HG02588 (cell line): ENCODE measurements around the gene TTLL12.
A peak's percentile ranks its signal among the peaks of the same experiment; 100 is the strongest.

Experiments
- ATAC-seq: cut with Tn5 transposase; IDR thresholded peaks from one replicate; pipeline ENCODE4 v1.9.1; 2021; ENCODE audit warnings: mild to moderate bottlenecking, moderate library complexity; ENCODE audit not compliant: unreplicated experiment

TTLL12 gene

DNA sequence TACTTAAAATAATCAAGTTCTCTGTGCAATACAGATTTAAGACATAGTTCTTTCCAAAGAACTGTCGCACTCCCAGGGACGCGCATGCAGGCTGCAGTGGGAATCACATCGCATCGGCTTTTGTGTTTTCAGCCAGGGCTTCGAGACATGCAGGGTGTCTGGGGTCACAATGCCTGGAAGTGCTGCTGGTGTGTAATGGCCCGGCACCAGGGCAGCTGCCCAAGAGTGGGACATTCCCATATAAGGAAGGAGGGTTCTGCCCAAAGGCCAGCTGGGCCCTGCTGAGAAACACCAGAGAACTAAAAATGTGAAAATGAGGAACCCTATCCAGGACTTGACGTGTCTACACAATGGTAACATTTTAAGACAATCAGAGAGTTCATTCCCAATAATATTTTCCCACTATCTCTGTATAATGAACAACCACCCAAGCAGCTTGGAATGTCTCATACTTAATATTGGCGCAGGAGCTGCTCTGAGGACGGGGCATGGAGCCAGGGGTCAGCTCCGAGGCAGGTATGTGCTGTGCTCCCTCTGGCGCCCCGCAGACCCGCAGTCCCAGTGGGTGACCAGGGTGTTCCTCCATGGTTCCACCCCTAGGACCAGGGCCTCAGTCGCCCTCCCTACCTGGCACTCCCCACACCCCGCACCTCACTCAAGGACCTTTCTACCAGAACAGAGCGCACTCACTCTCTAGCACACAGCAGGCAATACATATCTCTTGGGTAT, 55.0 kb downstream of the TTLL12 start:
- ATAC-seq: no peak

DNA sequence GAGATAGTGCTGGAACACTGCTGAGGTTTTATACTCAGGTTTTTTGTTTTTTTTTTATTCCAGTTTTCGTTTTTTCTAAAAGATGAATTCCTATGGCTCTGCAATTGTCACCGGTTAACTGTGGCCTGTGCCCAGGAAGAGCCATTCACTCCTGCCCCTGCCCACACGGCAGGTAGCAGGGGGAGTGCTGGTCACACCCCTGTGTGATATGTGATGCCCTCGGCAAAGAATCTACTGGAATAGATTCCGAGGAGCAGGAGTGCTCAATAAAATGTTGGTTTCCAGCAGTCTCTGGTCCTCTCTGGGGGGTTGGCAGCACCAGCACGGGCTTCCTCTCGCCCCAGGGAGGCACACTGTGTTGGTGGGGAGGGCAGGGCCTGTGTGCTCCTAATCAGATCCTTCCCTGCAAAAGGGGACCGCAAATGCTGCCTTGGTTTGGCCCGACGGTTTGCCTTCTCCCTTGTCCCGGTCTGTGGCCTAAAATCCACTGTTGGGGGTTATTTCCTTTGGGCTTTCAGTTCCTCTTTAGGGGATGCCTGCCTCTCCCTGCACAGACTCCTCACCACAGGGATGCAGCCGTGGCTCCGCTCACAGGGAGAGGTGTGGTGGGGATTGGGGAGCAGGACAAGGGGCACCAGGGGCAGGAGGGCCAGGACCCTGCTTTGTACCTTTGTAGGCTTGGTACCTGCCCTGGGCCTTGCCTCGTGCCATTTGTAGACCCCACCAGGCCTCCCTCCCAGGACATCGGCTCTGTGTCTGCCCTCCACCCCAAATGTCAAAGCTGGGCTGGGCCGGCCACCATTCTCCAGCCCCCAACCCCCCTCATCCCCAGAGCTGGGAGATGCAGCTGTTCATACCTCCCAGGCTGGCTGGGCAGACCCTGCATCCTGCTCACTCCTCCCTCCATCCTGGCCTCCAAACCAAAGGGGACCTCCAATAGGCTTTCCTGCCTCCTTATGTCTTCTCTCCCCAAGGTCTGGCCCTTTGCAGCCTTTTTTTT, 57.2 kb downstream of the TTLL12 start:
- ATAC-seq: no peak

DNA sequence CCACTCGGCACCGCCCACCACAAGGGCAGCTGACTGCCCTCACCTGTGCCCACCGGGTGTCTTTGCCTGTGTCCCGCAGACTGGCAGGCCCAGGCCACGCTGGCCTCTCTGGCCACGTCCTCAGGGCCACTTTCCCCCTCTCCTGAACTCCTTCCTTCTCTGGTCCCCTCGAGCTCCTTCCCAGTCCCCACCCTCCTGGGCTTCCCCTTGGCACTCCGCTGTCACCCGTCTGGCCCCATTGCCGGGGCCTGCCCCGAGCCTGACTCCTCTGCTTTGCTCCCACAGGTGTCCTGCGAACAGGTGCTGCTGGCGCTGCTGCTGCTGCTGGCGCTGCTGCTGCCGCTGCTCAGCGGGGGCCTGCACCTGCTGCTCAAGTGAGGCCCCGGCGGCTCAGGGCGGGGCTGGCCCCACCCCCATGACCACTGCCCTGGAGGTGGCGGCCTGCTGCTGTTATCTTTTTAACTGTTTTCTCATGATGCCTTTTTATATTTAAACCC, 58.0 kb downstream of the TTLL12 start:
- ATAC-seq: no peak

DNA sequence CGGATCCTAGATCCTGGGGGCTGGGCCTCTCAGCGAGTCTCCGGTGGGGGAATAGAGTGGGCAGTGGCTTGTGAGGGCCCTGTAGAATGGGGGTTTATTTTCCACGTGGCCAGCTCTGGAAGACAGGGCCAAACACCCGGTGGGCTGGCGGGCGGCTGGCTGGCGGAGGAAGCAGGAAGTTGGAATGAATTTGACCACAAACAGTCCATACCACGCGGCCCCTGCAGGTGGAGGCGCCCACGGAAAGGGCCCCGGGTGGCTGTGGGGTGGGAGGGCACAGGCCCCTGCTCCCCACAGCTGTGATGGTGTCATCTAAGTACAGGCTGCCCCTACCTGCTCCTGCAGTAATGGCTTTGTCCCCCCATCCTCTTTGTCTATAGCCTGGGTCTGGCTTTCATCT, 58.8 kb downstream of the TTLL12 start:
- no peak for ATAC-seq

DNA sequence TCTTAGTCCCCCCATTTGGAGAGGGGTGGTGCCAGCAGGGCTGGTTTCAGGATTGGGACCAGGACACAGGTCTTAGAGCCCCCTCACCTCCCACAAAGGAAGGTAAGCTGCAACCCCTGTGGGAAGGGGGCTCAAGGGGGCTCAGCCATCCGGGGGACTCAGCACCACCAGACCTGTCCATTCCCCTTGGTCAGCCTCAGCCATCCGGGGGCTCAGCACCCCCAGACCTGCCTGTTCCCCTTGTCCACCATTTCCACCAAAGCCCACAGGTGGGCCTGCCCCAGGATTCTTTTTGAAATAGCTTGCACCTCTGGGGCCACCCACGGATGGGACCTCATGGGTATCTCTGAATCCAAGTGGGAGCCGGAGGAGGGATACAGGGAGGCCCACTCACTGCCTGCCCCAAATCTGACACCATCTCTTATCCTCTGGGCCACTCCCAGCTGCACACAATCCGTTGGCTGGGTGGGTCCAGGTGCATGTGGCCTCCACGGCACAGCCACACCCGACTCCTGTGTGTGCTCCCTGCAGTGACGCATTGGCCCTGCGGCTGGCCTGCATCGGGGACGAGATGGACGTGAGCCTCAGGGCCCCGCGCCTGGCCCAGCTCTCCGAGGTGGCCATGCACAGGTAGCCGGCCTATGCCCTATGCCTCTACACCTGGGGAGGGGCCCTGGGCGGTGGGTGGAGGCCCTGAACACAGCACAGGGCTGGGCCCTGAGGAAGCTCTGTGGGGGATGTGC, 59.6 kb downstream of the TTLL12 start:
- ATAC-seq: no peak

DNA sequence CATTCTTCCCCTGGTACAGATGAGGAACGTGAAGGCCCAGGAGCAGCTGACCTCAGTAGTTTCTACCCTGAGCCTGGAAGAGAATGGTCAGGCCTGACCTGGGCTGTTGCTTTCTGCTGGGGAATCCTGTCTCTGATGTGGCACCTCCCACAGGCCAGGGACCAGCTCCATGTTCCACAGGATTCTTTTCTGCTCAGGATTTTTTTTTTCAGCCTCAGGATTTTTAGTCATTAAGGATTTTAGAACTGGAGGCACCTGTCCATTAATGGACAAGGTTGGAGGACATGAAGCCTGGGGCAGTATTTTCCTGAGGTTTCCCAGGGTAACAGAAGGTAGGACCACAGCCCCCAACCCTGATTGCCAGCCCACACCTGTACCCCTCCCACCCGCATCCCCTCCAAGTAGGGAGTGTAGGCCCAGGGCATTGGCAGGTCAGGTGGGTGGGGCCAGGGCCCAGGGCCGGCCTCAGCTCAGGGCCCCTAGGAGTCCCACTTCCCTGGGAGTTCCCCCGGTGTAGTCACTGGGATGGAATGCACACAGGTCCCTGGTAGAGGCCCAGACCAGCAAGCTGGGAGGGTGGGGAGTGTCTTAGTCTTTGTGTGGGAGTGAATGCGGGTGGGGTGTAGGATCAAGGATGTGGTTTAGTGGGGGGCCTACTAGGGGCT, 60.3 kb downstream of the TTLL12 start:
- ATAC-seq: no peak

DNA sequence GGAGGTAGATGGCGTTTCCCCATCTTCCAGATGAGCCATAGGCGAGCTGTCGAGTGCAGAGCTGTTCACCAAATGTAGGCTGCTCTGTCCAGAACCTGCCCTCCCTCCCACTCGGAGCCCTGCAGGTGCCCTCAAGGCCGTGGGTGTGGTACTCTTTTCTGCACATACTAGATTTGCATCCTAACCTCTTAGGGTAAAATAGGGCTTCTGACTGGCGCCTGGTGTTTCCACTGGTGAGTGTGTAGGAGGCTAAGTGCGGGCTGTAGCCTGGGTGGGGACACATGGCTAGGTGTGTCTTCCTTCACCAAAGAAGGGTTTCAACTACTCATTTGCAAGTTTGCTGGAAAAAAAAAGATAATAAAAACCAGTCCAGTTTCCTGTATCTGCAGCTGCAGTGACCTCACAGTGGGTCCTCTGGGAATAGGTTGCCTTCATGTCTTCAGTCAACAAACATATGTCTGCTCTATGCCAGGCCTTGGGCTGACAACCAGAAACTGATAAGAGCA, 67.9 kb downstream of the TTLL12 start:
- peak; percentile 70 for ATAC-seq

DNA sequence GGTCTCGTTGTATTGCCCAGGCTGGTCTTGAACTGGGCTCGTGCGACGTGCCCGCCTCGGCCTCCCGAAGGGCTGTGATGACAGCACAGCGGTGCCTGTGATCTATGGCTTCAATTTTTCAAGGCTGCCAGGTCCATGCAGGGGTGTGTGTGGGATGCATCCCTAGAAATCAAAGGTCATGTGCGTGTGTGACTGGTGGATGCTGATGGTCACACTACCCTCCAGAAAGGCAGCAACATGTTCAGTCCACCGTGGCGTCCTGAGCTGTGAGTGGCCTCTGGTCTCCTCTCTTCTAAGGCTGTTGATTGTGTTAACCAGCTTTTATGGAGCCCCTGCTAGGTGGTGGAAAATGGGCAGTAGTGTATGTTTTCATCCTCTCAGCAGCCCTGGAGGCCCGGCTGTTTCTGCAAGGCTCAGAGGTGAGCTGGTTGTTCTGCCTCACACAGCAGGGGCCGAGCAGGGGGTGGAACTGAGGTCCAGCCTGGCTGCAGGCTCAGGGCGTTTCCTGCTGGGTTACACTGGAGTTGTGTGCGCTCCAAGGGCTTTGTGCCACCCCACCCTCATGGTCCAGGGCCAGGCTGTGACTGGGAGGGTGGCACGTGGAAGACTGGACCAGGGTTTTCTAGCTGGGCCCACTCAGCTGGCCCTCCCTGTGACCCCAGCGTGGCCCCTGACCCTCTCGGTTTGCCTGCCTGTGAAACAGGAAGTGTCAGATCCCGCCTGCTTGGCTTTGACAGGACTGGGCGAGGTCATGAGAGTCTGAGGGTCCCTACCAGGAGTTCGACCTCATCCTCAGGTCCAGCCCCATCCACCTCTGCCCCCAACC, 68.7 kb downstream of the TTLL12 start:
- no peak for ATAC-seq

DNA sequence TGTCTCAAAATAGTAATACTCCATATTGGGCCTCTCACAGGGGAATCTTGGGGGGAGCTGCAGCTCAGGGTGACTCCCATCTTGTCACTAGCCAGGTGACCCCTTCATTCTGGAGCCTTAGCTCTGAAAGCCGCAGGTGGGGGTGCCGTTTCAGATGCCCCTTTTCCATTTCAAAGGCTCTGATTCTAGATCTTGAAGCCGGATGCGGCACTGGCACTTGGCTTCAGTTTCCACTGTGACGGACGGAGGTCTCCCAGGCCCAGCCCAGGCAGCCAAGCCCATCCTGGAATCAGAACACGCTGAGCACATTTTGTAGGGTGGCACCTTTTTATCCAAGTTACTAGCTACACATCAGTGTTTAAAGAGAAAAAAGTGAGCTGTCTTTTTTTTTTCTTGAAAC, 70.0 kb downstream of the TTLL12 start:
- ATAC-seq: no peak
